ENCODE measurements around the gene GRK6.

The GRK6 gene

DNA sequence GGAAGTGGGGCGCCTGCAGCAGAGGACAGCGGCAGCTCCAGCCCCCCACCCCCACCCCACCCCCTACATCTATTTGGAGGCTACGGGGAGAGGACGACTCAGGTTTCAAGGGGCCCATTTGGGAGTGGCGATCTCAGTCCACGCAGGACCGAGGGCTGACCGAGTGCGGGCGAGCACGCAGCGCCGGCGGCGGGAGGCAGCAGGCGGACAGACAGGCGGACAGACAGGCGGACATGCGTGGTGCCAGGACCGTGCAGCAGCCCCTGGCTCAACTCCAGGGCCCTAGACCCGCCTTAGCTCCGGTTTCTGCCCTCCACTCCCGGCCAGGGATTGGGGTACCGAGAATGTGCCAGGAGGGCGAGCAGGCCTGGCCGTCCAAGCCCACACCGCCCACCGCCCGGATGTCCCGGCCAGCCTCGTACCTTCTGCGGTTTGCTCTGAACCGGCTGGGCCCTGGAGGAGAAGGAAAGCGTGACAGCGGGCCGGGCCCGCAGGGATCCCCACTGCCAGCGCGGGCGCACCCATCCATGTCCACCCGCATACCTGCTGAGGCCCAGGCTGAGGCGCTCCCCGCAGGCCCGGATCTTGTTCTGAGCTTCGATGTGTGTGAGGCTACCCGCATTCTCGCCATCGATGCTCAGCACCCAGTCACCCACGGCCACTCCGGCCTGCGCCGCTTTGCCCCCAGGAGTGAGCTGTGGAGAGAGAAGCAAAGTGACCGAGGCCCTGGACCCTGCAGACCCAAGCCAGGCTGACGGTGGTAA lies 65.7 kb downstream of the GRK6 start:
- no peaks in the 10 kb centered on the region for H3K9me3 ChIP-seq (ENCODE audit: control insufficient read depth, insufficient read depth, low read length)
- peaks cover 36% of the 10 kb centered on the region for H3K36me3 ChIP-seq (ENCODE audit: control insufficient read depth, insufficient read depth, low read length)
- WGBS (ENCODE audit: insufficient coverage, insufficient read length): no CpG with 5 or more reads among the region's 54 CpGs
- no peak overlapping the region for H3K27ac ChIP-seq (ENCODE audit: low read length)
- no peak overlapping the region for H3K4me3 ChIP-seq (ENCODE audit: low read length)
- no peaks in the 10 kb centered on the region for H3K27me3 ChIP-seq (ENCODE audit: control insufficient read depth, insufficient read depth, low read length)
- DNase-seq (ENCODE audit: low read depth, low spot score): no peak
- peaks cover 11% of the 10 kb centered on the region for H3K4me1 ChIP-seq (ENCODE audit: control insufficient read depth, insufficient read depth, low read length)

Data from iPS DF 6.9 (cell line).